GM18511 (cell line): ENCODE data around the gene FHIT.
"Not testable (repeated sequence)": the region's sequence is repeated elsewhere in the genome, so short reads cannot be mapped to it uniquely, and the experiment has no call there.

Experiments used
- ATAC-seq: cut with Tn5 transposase; IDR thresholded peaks from one replicate; pipeline ENCODE4 v1.9.1; 2021; ENCODE audit warnings: mild to moderate bottlenecking, moderate library complexity; ENCODE audit not compliant: unreplicated experiment

The FHIT gene

GRCh38 chr3:61227799-61228198 is 23.5 kb downstream of the FHIT start:
- no peak for ATAC-seq

GRCh38 chr3:61226166-61226686 is 25.0 kb downstream of the FHIT start:
- ATAC-seq: no peak

GRCh38 chr3:61224823-61225222 is 26.4 kb downstream of the FHIT start:
- ATAC-seq: no peak

- no peak for ATAC-seq
These were observed 27.8 kb downstream of the FHIT start for GRCh38 chr3:61223451-61223850.

- no peak for ATAC-seq
These were observed 28.8 kb downstream of the FHIT start for GRCh38 chr3:61222467-61222866.

- ATAC-seq: no peak
These were observed 29.4 kb downstream of the FHIT start for GRCh38 chr3:61221759-61222362.

- ATAC-seq: no peak
These were observed 32.7 kb downstream of the FHIT start for GRCh38 chr3:61218504-61218903.

- ATAC-seq: not testable (repeated sequence)
These were observed 35.1 kb downstream of the FHIT start for GRCh38 chr3:61216171-61216570.

- no peak for ATAC-seq
These were observed 49.2 kb downstream of the FHIT start for GRCh38 chr3:61202086-61202485.

- ATAC-seq: no peak
These were observed 50.2 kb downstream of the FHIT start for GRCh38 chr3:61201071-61201470.

GRCh38 chr3:61200270-61200669 is 51.0 kb downstream of the FHIT start:
- ATAC-seq: no peak

GRCh38 chr3:61199843-61200242 is 51.4 kb downstream of the FHIT start:
- ATAC-seq: no peak

- ATAC-seq: no peak
These were observed 56.2 kb downstream of the FHIT start for GRCh38 chr3:61194892-61195538.

GRCh38 chr3:61192222-61192621 is 59.0 kb downstream of the FHIT start:
- ATAC-seq: no peak

- not testable (repeated sequence) for ATAC-seq
These were observed 61.0 kb downstream of the FHIT start for GRCh38 chr3:61190205-61190604.

- no peak for ATAC-seq
These were observed 65.2 kb downstream of the FHIT start for GRCh38 chr3:61186030-61186429.

GRCh38 chr3:61184956-61185355 is 66.3 kb downstream of the FHIT start:
- no peak for ATAC-seq

- ATAC-seq: peak; percentile 62
These were observed 68.6 kb downstream of the FHIT start for GRCh38 chr3:61182662-61183061.

- ATAC-seq: peak; percentile 97
These were observed 69.4 kb downstream of the FHIT start for GRCh38 chr3:61181874-61182273.

GRCh38 chr3:61180206-61180605 is 71.0 kb downstream of the FHIT start:
- ATAC-seq: no peak

GRCh38 chr3:61178167-61178566 is 73.1 kb downstream of the FHIT start:
- no peak for ATAC-seq

GRCh38 chr3:61177450-61177849 is 73.8 kb downstream of the FHIT start:
- ATAC-seq: no peak

GRCh38 chr3:61173676-61174075 is 77.6 kb downstream of the FHIT start:
- no peak for ATAC-seq
